HG03439 (cell line): ENCODE results near the gene KDM4C.

Experiments
- ATAC-seq: cut with Tn5 transposase; IDR thresholded peaks from one replicate; pipeline ENCODE4 v1.9.1; 2021; ENCODE audit warnings: mild to moderate bottlenecking, moderate library complexity; ENCODE audit not compliant: unreplicated experiment

KDM4C gene

GRCh38 chr9:6961845-6962522, 204.2 kb downstream of the KDM4C start:
- ATAC-seq: no peak

GRCh38 chr9:6965566-6965965, 207.8 kb downstream of the KDM4C start:
- no peak for ATAC-seq

DNA sequence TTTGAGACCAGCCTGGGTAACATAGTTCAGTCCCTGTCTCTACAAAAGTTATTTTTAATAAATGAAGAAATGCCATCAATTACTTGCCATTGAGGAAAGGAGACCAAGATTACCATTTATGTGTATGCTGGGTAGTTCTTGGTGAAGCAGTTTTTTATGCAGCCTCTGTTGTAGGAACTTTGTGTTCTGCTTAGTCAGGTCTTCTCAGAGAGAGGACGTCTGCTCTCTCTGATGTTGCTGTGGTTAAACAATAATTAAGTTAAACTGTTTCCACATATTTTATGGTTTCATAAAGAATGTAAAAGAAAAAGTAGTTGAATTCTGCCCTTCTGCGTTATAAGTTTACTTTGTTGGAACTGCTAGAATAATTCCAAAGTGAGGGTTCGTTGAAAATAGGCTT, 210.5 kb downstream of the KDM4C start:
- ATAC-seq: no peak

DNA sequence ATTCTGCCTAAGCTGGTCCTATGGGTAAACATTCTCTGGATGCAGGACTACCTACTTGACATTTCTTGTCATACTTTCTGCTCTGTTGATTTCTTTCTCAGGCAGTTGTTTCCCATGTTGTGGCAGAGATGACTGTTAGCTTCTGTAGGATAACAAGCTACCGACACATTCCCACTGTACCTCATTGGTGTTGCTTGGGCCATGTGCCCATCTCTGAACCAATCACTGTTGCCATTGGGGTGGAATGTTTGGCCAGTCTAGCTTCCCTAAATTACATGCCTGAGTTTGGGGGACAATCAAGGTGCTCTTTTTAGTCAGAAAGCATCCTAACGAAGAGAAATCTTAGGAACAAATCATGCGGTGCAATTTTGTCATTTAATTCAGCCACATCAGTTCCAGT, 212.0 kb downstream of the KDM4C start:
- no peak for ATAC-seq

- no peak for ATAC-seq
These were observed 215.3 kb downstream of the KDM4C start for GRCh38 chr9:6973089-6973488.

DNA sequence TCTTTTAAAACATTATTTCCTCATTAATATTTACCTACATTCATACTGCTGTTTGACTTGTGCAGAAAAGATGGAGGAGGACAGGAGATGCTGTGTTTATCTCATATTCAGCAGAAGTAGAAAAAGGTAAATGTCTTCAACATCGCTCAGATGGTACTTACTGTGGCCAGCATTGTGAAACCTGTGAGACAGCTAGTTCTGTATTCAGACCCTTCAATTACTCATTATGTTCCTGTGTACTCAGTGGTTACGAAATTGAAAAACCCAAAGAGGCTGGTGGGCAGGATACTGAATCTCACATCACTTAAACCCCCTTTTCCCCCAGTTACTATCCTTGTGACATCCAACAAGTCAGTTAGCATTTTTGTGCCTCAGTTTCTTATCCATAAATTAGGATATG, 216.0 kb downstream of the KDM4C start:
- peak; percentile 95 for ATAC-seq

- ATAC-seq: no peak
These were observed 217.4 kb downstream of the KDM4C start for GRCh38 chr9:6975198-6975597.

DNA sequence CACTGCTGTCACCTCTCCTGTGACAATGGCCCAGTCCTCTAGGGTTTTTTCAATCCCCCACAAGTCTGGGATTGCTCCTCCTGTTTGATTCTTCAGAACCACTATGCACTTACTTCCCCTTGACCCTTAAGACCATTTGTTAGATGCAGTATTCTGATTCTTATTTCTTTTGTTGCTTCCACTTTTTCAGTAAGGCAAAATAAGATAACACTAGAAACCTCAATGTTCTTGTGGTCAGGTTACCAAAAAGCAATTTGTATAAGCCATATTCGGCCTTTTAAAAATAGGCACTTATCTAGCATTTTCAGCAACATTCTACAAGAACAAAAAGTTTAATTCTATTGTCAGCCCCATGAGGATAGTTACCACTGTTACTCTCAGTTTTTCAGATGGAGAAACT, 220.0 kb downstream of the KDM4C start:
- ATAC-seq: no peak

DNA sequence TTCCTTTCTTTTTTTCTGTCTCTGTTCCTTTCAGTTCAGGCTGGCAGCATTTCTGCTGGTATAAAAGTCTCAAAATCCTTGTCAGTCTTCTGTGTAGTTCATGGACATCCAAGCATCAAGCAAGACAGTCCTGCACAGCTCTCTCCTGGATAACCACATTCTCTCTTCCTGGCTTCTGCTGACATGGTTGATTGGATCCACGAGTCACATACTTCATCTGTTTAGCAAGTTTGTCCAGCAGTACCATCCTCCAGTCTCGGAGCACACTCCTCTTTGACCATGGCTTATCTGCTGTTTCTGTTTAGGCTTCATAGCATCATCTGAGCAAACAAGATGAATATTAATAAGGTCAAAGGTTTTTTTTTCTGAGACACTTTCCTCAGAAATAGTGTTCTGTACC, 220.8 kb downstream of the KDM4C start:
- ATAC-seq: no peak

GRCh38 chr9:6984941-6985578, 227.3 kb downstream of the KDM4C start:
- ATAC-seq: no peak

DNA sequence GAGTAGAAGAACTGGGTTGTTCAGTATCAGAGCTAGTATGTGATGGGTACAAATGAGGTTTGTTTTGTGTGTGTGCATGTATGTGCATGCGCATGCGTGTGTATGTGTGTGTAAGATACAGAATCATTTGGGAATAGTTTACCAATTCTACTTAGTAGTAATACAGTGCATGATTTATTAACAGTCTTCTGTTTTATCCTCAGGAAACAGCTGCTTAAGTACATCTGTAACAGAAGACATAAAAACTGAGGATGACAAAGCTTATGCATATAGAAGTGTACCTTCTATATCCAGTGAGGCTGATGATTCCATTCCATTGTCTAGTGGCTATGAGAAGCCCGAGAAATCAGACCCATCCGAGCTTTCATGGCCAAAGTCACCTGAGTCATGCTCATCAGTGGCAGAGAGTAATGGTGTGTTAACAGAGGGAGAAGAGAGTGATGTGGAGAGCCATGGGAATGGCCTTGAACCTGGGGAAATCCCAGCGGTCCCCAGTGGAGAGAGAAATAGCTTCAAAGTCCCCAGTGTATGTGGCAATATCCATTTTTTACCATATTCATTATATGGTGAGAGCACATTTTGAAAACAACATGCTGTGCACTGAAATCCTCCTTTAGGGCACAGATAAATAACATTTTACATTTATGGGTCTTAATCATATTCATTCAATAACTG, 228.5 kb downstream of the KDM4C start:
- no peak for ATAC-seq

DNA sequence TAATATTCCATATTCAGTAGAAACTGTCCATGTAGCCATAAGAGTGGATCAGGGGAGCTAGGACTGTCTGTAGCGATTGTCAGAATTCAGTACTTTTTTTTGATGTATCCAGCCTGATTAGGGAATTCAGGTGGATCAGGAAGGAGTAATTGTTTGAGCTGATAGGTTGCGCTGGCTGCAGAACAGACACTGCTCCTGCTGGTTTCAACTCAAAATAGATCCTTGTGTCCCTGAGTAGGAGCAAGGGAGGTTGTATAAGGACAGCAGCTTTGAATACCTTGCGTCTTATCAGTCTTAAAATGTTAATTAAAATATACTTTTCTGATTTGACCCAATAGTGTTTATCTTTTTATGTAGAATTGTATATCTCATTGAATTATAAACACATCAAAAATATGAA, 229.6 kb downstream of the KDM4C start:
- no peak for ATAC-seq

DNA sequence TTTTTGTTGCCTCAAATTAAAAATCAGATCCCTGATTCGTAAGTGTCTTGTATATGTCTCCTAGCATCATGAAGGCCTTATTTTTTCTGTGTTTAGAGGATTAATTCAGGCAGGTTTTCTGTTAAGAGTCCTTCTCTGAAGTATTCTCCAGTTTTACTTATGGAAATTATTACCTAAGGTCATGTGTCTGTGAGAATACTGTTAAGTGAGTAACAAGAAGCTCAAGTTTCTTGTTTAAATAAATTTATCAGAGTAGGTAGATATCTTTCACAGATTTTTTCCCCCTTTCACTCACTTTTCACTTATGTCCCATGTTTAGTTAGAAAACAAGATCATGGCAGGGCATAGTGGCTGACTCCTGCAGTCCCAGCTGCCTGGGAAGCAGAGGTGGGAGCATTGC, 233.6 kb downstream of the KDM4C start:
- ATAC-seq: no peak

DNA sequence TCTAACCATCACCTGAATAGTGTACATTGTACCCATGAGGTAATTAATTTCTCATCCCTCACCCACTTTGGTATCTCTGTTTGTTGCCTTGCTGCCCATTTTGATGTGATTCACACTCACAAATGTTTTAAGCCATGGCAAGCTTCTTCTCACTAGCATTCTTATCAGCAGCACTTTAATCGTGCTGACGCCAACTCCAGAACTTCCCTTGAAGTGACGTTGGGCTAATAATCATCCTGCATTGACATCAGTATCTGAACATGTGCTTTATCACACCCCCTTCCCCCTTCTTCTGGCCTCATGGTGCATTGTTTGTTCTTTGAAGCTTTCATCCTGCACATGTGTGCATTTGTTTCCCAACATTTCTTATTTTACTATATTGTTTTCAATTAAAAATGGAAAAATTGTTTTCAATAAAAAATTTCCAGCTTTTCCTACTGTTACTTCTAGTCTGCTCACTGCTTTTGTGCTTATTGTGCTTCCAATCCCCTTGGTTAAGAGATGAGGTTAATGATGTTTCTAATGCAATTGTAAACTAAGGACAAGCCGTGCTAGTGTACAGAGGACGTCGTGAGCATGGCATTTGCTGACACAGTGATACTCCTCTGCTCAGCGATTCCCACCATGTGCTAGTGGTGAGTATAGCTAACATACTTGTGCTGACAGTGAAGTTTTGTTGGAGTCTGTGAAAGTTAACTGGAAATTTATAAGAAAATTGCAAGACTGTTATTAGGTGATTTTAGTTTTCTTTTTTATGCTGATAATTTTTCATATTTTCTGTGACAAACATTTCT, 238.5 kb downstream of the KDM4C start:
- ATAC-seq: no peak

- ATAC-seq: no peak
These were observed 239.6 kb downstream of the KDM4C start for GRCh38 chr9:6997330-6997729.

DNA sequence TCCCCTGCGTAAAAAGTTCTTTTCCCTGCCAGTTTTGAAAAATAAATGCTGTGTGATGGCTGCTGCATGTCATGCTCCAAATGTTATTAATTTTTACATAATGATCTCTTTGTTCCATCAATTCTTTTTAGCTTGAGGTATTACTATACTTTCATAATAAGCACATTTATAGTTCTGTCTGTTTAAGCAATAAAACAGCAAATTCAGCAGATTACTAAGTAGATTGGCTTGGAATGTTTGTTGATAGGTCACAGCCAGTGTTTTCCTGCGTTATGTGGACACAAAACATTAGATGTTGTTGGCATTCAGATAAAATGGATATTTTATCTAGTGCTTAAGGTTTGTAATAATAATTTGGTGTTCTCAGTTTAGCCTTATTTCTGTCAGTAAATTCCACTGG, 242.0 kb downstream of the KDM4C start:
- ATAC-seq: no peak

DNA sequence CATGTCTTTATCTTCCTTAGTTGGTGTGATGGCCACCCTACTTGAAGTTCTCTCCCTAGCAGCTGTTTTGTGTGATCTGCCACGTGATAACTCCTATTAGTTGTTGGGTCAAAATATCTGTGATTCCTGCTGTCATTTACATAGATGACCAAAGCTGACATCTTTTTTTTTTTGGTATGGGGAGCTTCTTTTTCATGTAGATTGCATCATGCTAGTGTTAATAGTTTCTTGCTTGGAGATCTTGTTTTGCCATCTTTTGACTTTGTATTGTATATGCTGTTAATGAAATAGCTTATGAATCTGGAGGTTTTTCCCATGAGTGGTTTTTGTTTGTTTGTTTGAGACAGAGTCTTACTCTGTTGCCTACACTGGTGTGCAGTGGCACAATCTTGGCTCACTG, 243.8 kb downstream of the KDM4C start:
- no peak for ATAC-seq

DNA sequence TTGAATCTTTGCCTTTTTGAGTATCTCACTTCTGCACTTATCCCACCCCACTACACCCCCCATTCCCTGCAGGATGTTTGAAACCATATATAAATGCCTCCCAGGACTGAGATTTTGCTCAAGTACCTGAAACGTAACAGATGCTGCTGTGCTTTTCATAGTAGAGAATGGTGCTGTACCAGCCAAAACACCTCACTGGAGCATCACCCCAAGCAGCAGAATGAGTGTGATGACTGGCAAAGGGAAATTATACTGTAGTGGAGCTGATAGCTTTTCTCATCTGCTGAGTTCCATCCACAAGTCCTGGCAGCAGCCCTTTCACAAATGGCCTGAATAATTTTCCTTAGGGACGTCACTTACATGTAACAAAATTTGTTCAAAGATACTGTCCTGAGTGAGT, 246.1 kb downstream of the KDM4C start:
- no peak for ATAC-seq

DNA sequence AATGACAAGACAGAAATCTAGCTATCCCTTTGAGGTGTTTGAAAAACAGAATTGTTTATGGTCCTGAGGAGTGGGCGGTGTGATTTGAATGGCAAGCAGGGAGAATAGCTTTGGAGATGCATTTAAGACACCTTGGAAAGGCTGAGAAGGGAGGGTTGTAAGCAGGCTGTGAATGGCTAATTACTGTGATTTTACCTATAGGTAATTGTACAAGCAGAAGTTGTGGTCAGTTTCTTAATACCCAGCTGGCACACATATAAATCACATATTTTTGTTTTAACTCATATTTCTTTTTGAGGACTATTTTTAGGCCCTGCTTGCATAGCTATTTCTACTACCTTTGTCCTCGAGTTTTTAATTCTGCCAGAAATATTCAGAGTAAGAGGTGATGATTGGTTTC, 248.6 kb downstream of the KDM4C start:
- ATAC-seq: no peak

DNA sequence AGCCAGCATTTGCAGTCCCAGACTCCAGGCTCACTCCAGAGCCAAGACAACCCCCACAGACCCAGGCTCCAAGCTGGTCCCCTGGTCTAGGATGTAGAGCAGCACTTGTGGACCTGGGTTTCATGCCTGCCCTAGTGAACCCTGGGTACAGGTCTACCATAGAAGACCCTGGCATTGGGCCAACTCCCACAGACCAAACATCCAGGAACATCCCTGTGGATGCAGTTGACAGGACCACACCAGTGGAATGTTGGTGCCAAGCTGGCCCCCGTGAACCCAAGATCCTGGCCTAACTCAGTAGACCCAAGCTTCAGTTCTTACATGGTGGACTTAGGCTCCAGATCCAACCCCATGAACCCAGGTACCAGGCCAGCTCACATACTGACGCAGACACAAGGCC, 250.6 kb downstream of the KDM4C start:
- no peak for ATAC-seq

GRCh38 chr9:7009065-7009464, 251.3 kb downstream of the KDM4C start:
- no peak for ATAC-seq
